HG03175 (cell line): ENCODE measurements around the gene APPL1.

Experiments
- ATAC-seq: cut with Tn5 transposase; IDR thresholded peaks from one replicate; pipeline ENCODE4 v1.9.1; 2021; ENCODE audit warnings: mild to moderate bottlenecking, moderate library complexity; ENCODE audit not compliant: unreplicated experiment

The APPL1 gene

GRCh38 chr3:57227204-57227929, at the start of gene APPL1:
APPL1 (plus strand) TSS chr3:57227729; CDS start chr3:57227884, 155 bp downstream.
- ATAC-seq = peak; percentile 92

- ATAC-seq = no peak
Measured at GRCh38 chr3:57179580-57180410, 47.7 kb upstream of the APPL1 start.

- ATAC-seq = no peak
Measured at GRCh38 chr3:57184526-57184925, 43.0 kb upstream of the APPL1 start.

GRCh38 chr3:57192028-57192427, 35.5 kb upstream of the APPL1 start:
- ATAC-seq = no peak

- ATAC-seq = no peak
Measured at GRCh38 chr3:57194641-57195040, 32.9 kb upstream of the APPL1 start.

- no peak for ATAC-seq
Measured at GRCh38 chr3:57199895-57200297, 27.6 kb upstream of the APPL1 start, which contains the start of gene HESX1. HESX1 (minus strand) TSS chr3:57199978; CDS start chr3:57199918, 60 bp downstream.

- no peak for ATAC-seq
Measured at GRCh38 chr3:57206423-57206822, 21.1 kb upstream of the APPL1 start.

- no peak for ATAC-seq
Measured at GRCh38 chr3:57221883-57222282, 5.6 kb upstream of the APPL1 start.

GRCh38 chr3:57224856-57225255, 2.7 kb upstream of the APPL1 start:
- ATAC-seq = no peak

GRCh38 chr3:57226176-57226575, 1.4 kb upstream of the APPL1 start:
- no peak for ATAC-seq

GRCh38 chr3:57227930-57228751, 612 bp downstream of the APPL1 start:
- peak; percentile 42 for ATAC-seq

GRCh38 chr3:57230006-57230405, 2.5 kb downstream of the APPL1 start:
- ATAC-seq = no peak

GRCh38 chr3:57233799-57234198, 6.3 kb downstream of the APPL1 start:
- ATAC-seq = no peak

GRCh38 chr3:57234613-57235575, 7.4 kb downstream of the APPL1 start:
- no peak for ATAC-seq

GRCh38 chr3:57244946-57245345, 17.4 kb downstream of the APPL1 start:
- no peak for ATAC-seq

GRCh38 chr3:57252404-57252803, 24.9 kb downstream of the APPL1 start:
- ATAC-seq = no peak

GRCh38 chr3:57256844-57257243, 29.3 kb downstream of the APPL1 start:
- ATAC-seq = no peak

GRCh38 chr3:57257678-57258077, 30.1 kb downstream of the APPL1 start:
- ATAC-seq = no peak

GRCh38 chr3:57261119-57261518, 33.6 kb downstream of the APPL1 start:
- ATAC-seq = no peak

GRCh38 chr3:57261929-57262328, 34.4 kb downstream of the APPL1 start:
- ATAC-seq = no peak
